Thyroid gland (tissue), 4 donors: ENCODE results near the gene DDX51.

Experiments used
- CTCF ChIP-seq, 6 experiments: fragments of 200-600 bp in 3 of 6; fragments of 450-650 bp in 3 of 6; sonication (generic) in 3 of 6; IDR thresholded peaks; one replicate each; pipeline ENCODE4 v1.5.1; 2016 to 2019; ENCODE audit warnings: antibody characterized with exemption in 6 of 6, mild to moderate bottlenecking in 2 of 6, inconsistent platforms in 1 of 6, moderate library complexity in 1 of 6
- POLR2A ChIP-seq, 2 donors: fragments of 450-650 bp; IDR thresholded peaks; one replicate each; pipeline ENCODE4 v1.6.1; 2017; ENCODE audit warnings: antibody characterized with exemption in 2 of 2, mild to moderate bottlenecking in 2 of 2, moderate library complexity in 1 of 2

GRCh38 chr12:132170637-132171292, 26.6 kb upstream of the DDX51 start:
- TF ChIP-seq CTCF (IDR thresholded peaks at IDR 0.05) (no peak), POLR2A (IDR thresholded peaks at IDR 0.05) (no peak)
